Right lobe of liver (tissue), 4 donors: ENCODE results near the gene SPATA25.

Experiments
- CTCF ChIP-seq, 4 donors: fragments of 200-600 bp in 3 of 4; fragments of 450-650 bp in 1 of 4; IDR thresholded peaks; one replicate each; pipeline versions ENCODE4 v1.5.1 to v1.8.0; 2016 to 2022; ENCODE audit warnings: antibody characterized with exemption in 4 of 4, mild to moderate bottlenecking in 2 of 4
- POLR2A ChIP-seq: fragments of 450-650 bp; IDR thresholded peaks from one replicate; pipeline ENCODE4 v1.6.1; 2017; ENCODE audit warnings: antibody characterized with exemption, mild to moderate bottlenecking
- donor health status: DM: no; HTN: no; CAD: no.
- donor health status: DM: no; HTN: no; CAD: no.
- donor health status: DM: no; HTN: yes; CAD: no.

GRCh38 chr20:45921337-45922189 lies 34.1 kb upstream of the SPATA25 start:
- TF ChIP-seq CTCF (IDR thresholded peaks at IDR 0.05) (no peak), POLR2A (no peak)
